ENCODE measurements around the gene BCOR.

The BCOR gene

GRCh38 chrX:40122487-40122886 lies 24.7 kb upstream of the BCOR start:
- H3K27ac ChIP-seq, result no peak overlapping the region
- no peaks in the 10 kb centered on the region for H3K4me1 ChIP-seq (ENCODE audit: control insufficient read depth in 1 of 2, insufficient read depth in 1 of 2, low read depth in 1 of 2, low read length in 1 of 2)
- H3K27me3 ChIP-seq, result no peaks in the 10 kb centered on the region
- H3K4me3 ChIP-seq (ENCODE audit: low read depth in 1 of 2, low read length in 1 of 2), result no peak overlapping the region
- H3K9me3 ChIP-seq, result no peaks in the 10 kb centered on the region
- no peak for TF ChIP-seq CTCF (IDR thresholded peaks at IDR 0.05)
- H3K36me3 ChIP-seq, result no peaks in the 10 kb centered on the region

- no peaks in the 10 kb centered on the region for H3K27me3 ChIP-seq
- TF ChIP-seq CTCF (IDR thresholded peaks at IDR 0.05), result no peak
- H3K36me3 ChIP-seq, result no peaks in the 10 kb centered on the region
- no peak overlapping the region for H3K27ac ChIP-seq
- H3K4me1 ChIP-seq (ENCODE audit: control insufficient read depth in 1 of 2, insufficient read depth in 1 of 2, low read depth in 1 of 2, low read length in 1 of 2), result no peaks in the 10 kb centered on the region
- no peaks in the 10 kb centered on the region for H3K9me3 ChIP-seq
- no peak overlapping the region for H3K4me3 ChIP-seq (ENCODE audit: low read depth in 1 of 2, low read length in 1 of 2)
Measured at GRCh38 chrX:40121618-40122017, 23.9 kb upstream of the BCOR start.

GRCh38 chrX:40120838-40121580 lies 23.3 kb upstream of the BCOR start:
- H3K27me3 ChIP-seq, result no peaks in the 10 kb centered on the region
- no peak overlapping the region for H3K27ac ChIP-seq
- H3K4me1 ChIP-seq (ENCODE audit: control insufficient read depth in 1 of 2, insufficient read depth in 1 of 2, low read depth in 1 of 2, low read length in 1 of 2), result no peaks in the 10 kb centered on the region
- no peak overlapping the region for H3K4me3 ChIP-seq (ENCODE audit: low read depth in 1 of 2, low read length in 1 of 2)
- TF ChIP-seq CTCF (IDR thresholded peaks at IDR 0.05), result no peak
- no peaks in the 10 kb centered on the region for H3K36me3 ChIP-seq
- H3K9me3 ChIP-seq, result no peaks in the 10 kb centered on the region

GRCh38 chrX:40117715-40118285 lies 20.0 kb upstream of the BCOR start:
- Histone ChIP-seq H3K27me3 (no peaks in the 10 kb centered on the region), H3K36me3 (no peaks in the 10 kb centered on the region), H3K9me3 (no peaks in the 10 kb centered on the region), H3K4me1 (ENCODE audit: control insufficient read depth in 1 of 2, insufficient read depth in 1 of 2, low read depth in 1 of 2, low read length in 1 of 2) (no peaks in the 10 kb centered on the region), H3K4me3 (ENCODE audit: low read depth in 1 of 2, low read length in 1 of 2) (no peak overlapping the region), H3K27ac (no peak overlapping the region)
- TF ChIP-seq CTCF (IDR thresholded peaks at IDR 0.05), result no peak

- TF ChIP-seq CTCF (IDR thresholded peaks at IDR 0.05), result no peak
- Histone ChIP-seq H3K27me3 (no peaks in the 10 kb centered on the region), H3K27ac (no peak overlapping the region), H3K4me1 (ENCODE audit: control insufficient read depth in 1 of 2, insufficient read depth in 1 of 2, low read depth in 1 of 2, low read length in 1 of 2) (no peaks in the 10 kb centered on the region), H3K36me3 (no peaks in the 10 kb centered on the region), H3K4me3 (ENCODE audit: low read depth in 1 of 2, low read length in 1 of 2) (no peak overlapping the region), H3K9me3 (no peaks in the 10 kb centered on the region)
Measured at GRCh38 chrX:40116925-40117324, 19.2 kb upstream of the BCOR start.

Data from neutrophil (primary cell).